Keratinocyte (primary cell): ENCODE results near the gene ZIC2. TPM values are rescaled to one million over a fixed set of nuclear protein-coding genes. Genes with fewer than 3 reads are reported as not detected.

Experiments
- DNase-seq: peaks from one replicate; pipeline ENCODE4 v3.0.0-alpha.2; 2011; ENCODE audit warnings: low read depth, missing footprints, low spot score
- FAIRE-seq: peaks from 2 replicates; lab custom pipeline; 2011; peaks lifted over from hg19 to GRCh38; lab: Jason Lieb, UNC
- H2AFZ ChIP-seq: 2 replicates; pipeline ENCODE4 v1.6.0; 2012; ENCODE audit warnings: low read length, control low read depth, inconsistent platforms; ENCODE audit not compliant: control insufficient read depth
- H3K27ac ChIP-seq: 2 replicates; pipeline ENCODE4 v1.5.1; 2011; ENCODE audit warnings: low read length; ENCODE audit not compliant: control insufficient read depth, insufficient read depth
- H3K27me3 ChIP-seq: 3 replicates; pipeline ENCODE4 v1.6.0; 2011; ENCODE audit warnings: low read length; ENCODE audit not compliant: control insufficient read depth, insufficient read depth; ENCODE audit errors: extremely low read depth
- H3K36me3 ChIP-seq, 2 experiments: 2 replicates in 1 of 2; 3 replicates in 1 of 2; pipeline ENCODE4 v1.5.1; 2011; ENCODE audit warnings: low read length in 2 of 2, mild to moderate bottlenecking in 1 of 2; ENCODE audit not compliant: control insufficient read depth in 2 of 2, insufficient read depth in 2 of 2; ENCODE audit errors: extremely low read depth in 1 of 2
- H3K4me1 ChIP-seq: 3 replicates; pipeline ENCODE4 v1.5.1; 2011; ENCODE audit warnings: low read length; ENCODE audit not compliant: control insufficient read depth, insufficient read depth; ENCODE audit errors: extremely low read depth
- H3K4me2 ChIP-seq: 3 replicates; pipeline ENCODE4 v1.6.0; 2011; ENCODE audit warnings: low read depth, low read length; ENCODE audit not compliant: control insufficient read depth, insufficient read depth; ENCODE audit errors: extremely low read depth
- H3K4me3 ChIP-seq, 3 experiments: fragments of 200-600 bp in 1 of 3; sonication (generic) in 1 of 3; 2 replicates in 2 of 3; 3 replicates in 1 of 3; pipeline ENCODE4 v1.5.1; 2011 to 2016; ENCODE audit warnings: low read length in 3 of 3, mild to moderate bottlenecking in 3 of 3, control low read depth in 2 of 3, inconsistent platforms in 1 of 3, low read depth in 1 of 3, mixed read lengths in 1 of 3, mixed run types in 1 of 3, moderate library complexity in 1 of 3; ENCODE audit not compliant: control insufficient read depth in 2 of 3, insufficient read depth in 2 of 3; ENCODE audit errors: extremely low read depth in 1 of 3
- H3K79me2 ChIP-seq: 2 replicates; pipeline ENCODE4 v1.6.0; 2012; ENCODE audit warnings: low read length; ENCODE audit not compliant: control insufficient read depth, insufficient read depth
- H3K9ac ChIP-seq: 3 replicates; pipeline ENCODE4 v1.6.0; 2011; ENCODE audit warnings: low read length; ENCODE audit not compliant: control insufficient read depth, insufficient read depth; ENCODE audit errors: extremely low read depth
- H3K9me1 ChIP-seq: 3 replicates; pipeline ENCODE4 v1.6.0; 2011; ENCODE audit warnings: low read length; ENCODE audit not compliant: control insufficient read depth, insufficient read depth; ENCODE audit errors: extremely low read depth
- H3K9me3 ChIP-seq: 2 replicates; pipeline ENCODE4 v1.5.1; 2012; ENCODE audit warnings: low read depth, low read length; ENCODE audit not compliant: control insufficient read depth
- H4K20me1 ChIP-seq: 3 replicates; pipeline ENCODE4 v1.6.0; 2011; ENCODE audit warnings: low read length; ENCODE audit not compliant: control insufficient read depth, insufficient read depth; ENCODE audit errors: extremely low read depth
- EZH2 ChIP-seq: IDR thresholded peaks from one replicate; pipeline ENCODE4 v1.6.1; 2012; ENCODE audit warnings: inconsistent platforms, mild to moderate bottlenecking, low read length, moderate library complexity
- dilution Hi-C: fragments of 300-500 bp; cut with MboI; formaldehyde crosslinking; loops from one replicate; pipeline ENCODE4 v1.7.0; 2020; ENCODE audit warnings: low sequenced_read_pairs; ENCODE audit not compliant: extremely low pct_ligation_motif_present
- polyA plus RNA-seq, 5 experiments: library from polyadenylated mRNA; depleted of rRNA in 3 of 5; stranded (reverse) in 3 of 5; stranded (forward) in 1 of 5; unstranded in 1 of 5; fragments of >200 nt; gene quantifications; 1 replicate in 1 of 5; 2 replicates in 3 of 5; 3 replicates in 1 of 5; pipeline versions ENCODE4 v1.2.1 to v1.2.3, GENCODE V29; 2011 to 2012; ENCODE audit warnings: missing spikeins in 2 of 5, low read depth in 1 of 5, low replicate concordance in 1 of 5
- TF ChIP-seq, protein P1 (sequence below), 3 experiments: IDR thresholded peaks in 1 of 3; conservative IDR thresholded peaks in 1 of 3; optimal IDR thresholded peaks in 1 of 3; 2 replicates in 2 of 3; 3 replicates in 1 of 3; pipeline versions ENCODE3 to v1.5.1; 2011; ENCODE audit warnings: low read length in 3 of 3, mild to moderate bottlenecking in 3 of 3, moderate library complexity in 2 of 3, control low read depth in 1 of 3, inconsistent platforms in 1 of 3; ENCODE audit not compliant: insufficient read depth in 2 of 3; ENCODE audit errors: extremely low read depth in 1 of 3

Gene ZIC2
- polyA plus RNA-seq, 1 donor (not counting 4 experiments of a cell fraction or from before 2014, with no cell fraction given) = not detected

DNA sequence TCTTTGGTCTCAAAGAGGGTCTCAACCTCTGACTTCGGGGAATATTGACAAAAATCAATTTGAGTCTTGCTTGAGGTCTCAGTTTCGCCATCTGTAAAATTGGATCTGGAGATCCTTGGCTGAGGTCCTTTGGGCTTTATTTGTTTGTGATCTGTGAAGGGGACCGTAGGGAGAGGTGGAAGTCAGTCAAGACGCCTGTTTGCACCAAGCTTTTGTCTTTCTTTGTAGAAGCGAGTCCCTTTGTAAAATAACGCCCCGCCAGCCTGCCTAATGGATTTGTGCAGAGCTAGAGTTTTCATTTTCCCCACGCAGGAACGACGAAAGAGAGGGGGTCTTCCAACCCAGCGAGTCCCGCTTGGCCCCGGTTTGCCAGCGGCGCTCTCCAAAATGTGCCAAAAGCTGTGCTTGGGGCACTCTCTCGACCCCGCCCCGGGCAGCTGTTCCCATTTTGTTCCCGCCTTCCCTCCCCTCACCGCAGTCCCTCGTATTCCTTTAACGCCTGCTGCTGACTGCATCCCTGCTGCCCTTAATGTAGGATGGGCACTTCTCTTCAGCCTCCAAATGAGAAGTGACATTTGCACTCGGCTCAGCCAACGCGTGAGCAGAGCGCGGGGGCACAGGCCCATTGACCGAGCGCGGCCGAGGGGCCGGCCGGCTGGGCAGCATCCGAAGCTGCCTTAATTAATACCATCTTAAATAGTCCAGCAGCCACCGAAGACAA is 23.0 kb upstream of the ZIC2 start:
- peaks cover 86% of the 10 kb centered on the region for H3K27me3 ChIP-seq
- H3K36me3 ChIP-seq = no peaks in the 10 kb centered on the region
- no peak overlapping the region for H3K4me2 ChIP-seq
- H3K9ac ChIP-seq = no peak overlapping the region
- H3K9me1 ChIP-seq = no peaks in the 10 kb centered on the region
- H3K4me1 ChIP-seq = peaks cover 2% of the 10 kb centered on the region
- DNase-seq (no peak), FAIRE-seq (no peak)
- dilution Hi-C loops = no loop called here
- no peaks in the 10 kb centered on the region for H3K79me2 ChIP-seq
- H3K4me3 ChIP-seq = no peak overlapping the region
- no peak overlapping the region for H2AFZ ChIP-seq
- H4K20me1 ChIP-seq = peaks cover 7% of the 10 kb centered on the region
- TF ChIP-seq, protein P1, sequence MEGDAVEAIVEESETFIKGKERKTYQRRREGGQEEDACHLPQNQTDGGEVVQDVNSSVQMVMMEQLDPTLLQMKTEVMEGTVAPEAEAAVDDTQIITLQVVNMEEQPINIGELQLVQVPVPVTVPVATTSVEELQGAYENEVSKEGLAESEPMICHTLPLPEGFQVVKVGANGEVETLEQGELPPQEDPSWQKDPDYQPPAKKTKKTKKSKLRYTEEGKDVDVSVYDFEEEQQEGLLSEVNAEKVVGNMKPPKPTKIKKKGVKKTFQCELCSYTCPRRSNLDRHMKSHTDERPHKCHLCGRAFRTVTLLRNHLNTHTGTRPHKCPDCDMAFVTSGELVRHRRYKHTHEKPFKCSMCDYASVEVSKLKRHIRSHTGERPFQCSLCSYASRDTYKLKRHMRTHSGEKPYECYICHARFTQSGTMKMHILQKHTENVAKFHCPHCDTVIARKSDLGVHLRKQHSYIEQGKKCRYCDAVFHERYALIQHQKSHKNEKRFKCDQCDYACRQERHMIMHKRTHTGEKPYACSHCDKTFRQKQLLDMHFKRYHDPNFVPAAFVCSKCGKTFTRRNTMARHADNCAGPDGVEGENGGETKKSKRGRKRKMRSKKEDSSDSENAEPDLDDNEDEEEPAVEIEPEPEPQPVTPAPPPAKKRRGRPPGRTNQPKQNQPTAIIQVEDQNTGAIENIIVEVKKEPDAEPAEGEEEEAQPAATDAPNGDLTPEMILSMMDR (optimal IDR thresholded peaks at IDR 0.05 in 1 of 3, IDR thresholded peaks at IDR 0.05 in 1 of 3, conservative IDR thresholded peaks at IDR 0.05 in 1 of 3; ENCODE audit: extremely low read depth in 1 of 3, insufficient read depth in 2 of 3, low read length in 3 of 3) = no peak
- TF ChIP-seq EZH2 = peak; percentile 80
- no peaks in the 10 kb centered on the region for H3K9me3 ChIP-seq
- no peak overlapping the region for H3K27ac ChIP-seq

DNA sequence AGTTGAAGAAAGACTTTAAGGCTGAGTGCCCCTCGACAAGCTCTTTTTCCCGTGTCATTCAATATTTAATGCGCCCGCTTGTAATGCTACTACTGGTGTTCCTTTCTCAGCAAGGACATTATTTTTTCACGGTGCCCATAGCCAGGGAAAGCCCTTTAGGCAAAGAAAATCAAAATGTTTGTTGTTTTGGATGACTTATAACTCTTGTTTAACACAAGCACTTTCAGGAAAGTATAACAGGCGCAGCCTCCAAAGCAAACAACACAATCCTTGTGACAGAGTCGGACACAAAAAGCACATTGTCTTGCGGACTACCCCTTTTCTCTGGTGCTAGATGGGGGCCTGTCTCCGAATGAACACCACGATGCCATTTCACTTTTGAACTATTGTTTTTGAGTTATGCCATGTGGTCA is 22.5 kb upstream of the ZIC2 start:
- DNase-seq (no peak), FAIRE-seq (no peak)
- dilution Hi-C loops = no loop called here
- Histone ChIP-seq H3K4me1 (peaks cover 2% of the 10 kb centered on the region), H3K27me3 (peaks cover 87% of the 10 kb centered on the region), H3K9ac (no peak overlapping the region), H3K9me1 (no peaks in the 10 kb centered on the region), H3K4me2 (no peak overlapping the region), H4K20me1 (peaks cover 7% of the 10 kb centered on the region), H3K36me3 (no peaks in the 10 kb centered on the region), H3K27ac (no peak overlapping the region), H3K9me3 (no peaks in the 10 kb centered on the region), H3K4me3 (no peak overlapping the region), H2AFZ (no peak overlapping the region), H3K79me2 (no peaks in the 10 kb centered on the region)
- TF ChIP-seq, protein P1 (optimal IDR thresholded peaks at IDR 0.05 in 1 of 3, IDR thresholded peaks at IDR 0.05 in 1 of 3, conservative IDR thresholded peaks at IDR 0.05 in 1 of 3; ENCODE audit: extremely low read depth in 1 of 3, insufficient read depth in 2 of 3, low read length in 3 of 3) = no peak
- peak; percentile 64 for TF ChIP-seq EZH2
